ENCODE results near the gene LRRC4C. TPM values are rescaled to one million over a fixed set of nuclear protein-coding genes. Genes with fewer than 3 reads are reported as not detected.
"Not testable (repeated sequence)": the region's sequence is repeated elsewhere in the genome, so short reads cannot be mapped to it uniquely, and the experiment has no call there.

Gene LRRC4C
- total and polyA plus RNA-seq, 11 donors: 0.08 to 1.2 (median 0.48) TPM; not detected in 1

GRCh38 chr11:40938002-40938401, 521.5 kb downstream of the LRRC4C start:
- TF ChIP-seq POLR2A (IDR thresholded peaks at IDR 0.05) (no peak), CTCF (IDR thresholded peaks at IDR 0.05) (no peak)
- intact Hi-C loops (cut with DNase I): no loop called here
- no peaks in the 10 kb centered on the region for H3K36me3 ChIP-seq
- DNase-seq (no peak), ATAC-seq (no peak)
- H3K4me3 ChIP-seq: no peak overlapping the region
- no peaks in the 10 kb centered on the region for H3K9me3 ChIP-seq
- WGBS, 4 donors: 38 to 62% (median 46%) methylated on average over 4 of the region's 4 CpGs
- no peaks in the 10 kb centered on the region for H3K27me3 ChIP-seq
- H3K27ac ChIP-seq: no peak overlapping the region
- H3K4me1 ChIP-seq: no peaks in the 10 kb centered on the region

- 24 to 79% (median 75%) methylated on average over 2 of the region's 2 CpGs for WGBS, 4 donors
- intact Hi-C loops (cut with DNase I): no loop called here
- Histone ChIP-seq H3K27me3 (no peaks in the 10 kb centered on the region), H3K4me3 (no peak overlapping the region), H3K4me1 (no peaks in the 10 kb centered on the region), H3K9me3 (no peaks in the 10 kb centered on the region), H3K36me3 (no peaks in the 10 kb centered on the region), H3K27ac (no peak overlapping the region)
- ATAC-seq (no peak), DNase-seq (no peak)
- no peak for TF ChIP-seq CTCF (IDR thresholded peaks at IDR 0.05)
- no peak for TF ChIP-seq POLR2A (IDR thresholded peaks at IDR 0.05)
Observed at GRCh38 chr11:40924915-40925314, 534.5 kb downstream of the LRRC4C start.

- Histone ChIP-seq H3K36me3 (no peaks in the 10 kb centered on the region), H3K27me3 (no peaks in the 10 kb centered on the region), H3K9me3 (peaks cover 0 to 1% (median 0%) of the 10 kb centered on the region in 12 donors), H3K4me1 (no peaks in the 10 kb centered on the region), H3K27ac (no peak overlapping the region), H3K4me3 (no peak overlapping the region)
- DNase-seq (no peak), ATAC-seq (no peak)
- intact Hi-C loops (cut with DNase I): no loop called here
- no peak for TF ChIP-seq POLR2A (IDR thresholded peaks at IDR 0.05)
- TF ChIP-seq CTCF (IDR thresholded peaks at IDR 0.05): no peak
Observed at GRCh38 chr11:40921246-40921645, 538.2 kb downstream of the LRRC4C start.

- H3K27me3 ChIP-seq; DNase-seq; H3K4me1 ChIP-seq; intact Hi-C loops (cut with DNase I); H3K9me3 ChIP-seq; H3K4me3 ChIP-seq; H3K36me3 ChIP-seq; ATAC-seq; H3K27ac ChIP-seq: not testable (repeated sequence)
- WGBS, 4 donors: 64 to 78% (median 74%) methylated on average over 6 of the region's 6 CpGs
Observed at GRCh38 chr11:40910774-40911173, 548.7 kb downstream of the LRRC4C start.

- H3K36me3 ChIP-seq: no peaks in the 10 kb centered on the region
- ATAC-seq (no peak), DNase-seq (no peak)
- no peak overlapping the region for H3K4me3 ChIP-seq
- no peaks in the 10 kb centered on the region for H3K4me1 ChIP-seq
- no peak overlapping the region for H3K27ac ChIP-seq
- WGBS, 4 donors: 65 to 74% (median 71%) methylated on average over 2 of the region's 2 CpGs
- TF ChIP-seq CTCF (IDR thresholded peaks at IDR 0.05) (no peak), POLR2A (IDR thresholded peaks at IDR 0.05) (no peak)
- no peaks in the 10 kb centered on the region for H3K9me3 ChIP-seq
- H3K27me3 ChIP-seq: no peaks in the 10 kb centered on the region
- intact Hi-C loops (cut with DNase I): no loop called here
Observed at GRCh38 chr11:40894501-40894900, 565.0 kb downstream of the LRRC4C start.

Data from heart left ventricle (tissue), 16 donors.